Medulla oblongata (tissue), 1 donor: Measurements from ENCODE around the gene FMC1.
"Not testable (repeated sequence)": the region's sequence is repeated elsewhere in the genome, so short reads cannot be mapped to it uniquely, and the experiment has no call there.

Experiments
- DNase-seq: peaks from one replicate; pipeline ENCODE4 v3.0.0-alpha.2; 2015; ENCODE audit errors: extremely low spot score

Gene FMC1, protein sequence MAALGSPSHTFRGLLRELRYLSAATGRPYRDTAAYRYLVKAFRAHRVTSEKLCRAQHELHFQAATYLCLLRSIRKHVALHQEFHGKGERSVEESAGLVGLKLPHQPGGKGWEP

DNA sequence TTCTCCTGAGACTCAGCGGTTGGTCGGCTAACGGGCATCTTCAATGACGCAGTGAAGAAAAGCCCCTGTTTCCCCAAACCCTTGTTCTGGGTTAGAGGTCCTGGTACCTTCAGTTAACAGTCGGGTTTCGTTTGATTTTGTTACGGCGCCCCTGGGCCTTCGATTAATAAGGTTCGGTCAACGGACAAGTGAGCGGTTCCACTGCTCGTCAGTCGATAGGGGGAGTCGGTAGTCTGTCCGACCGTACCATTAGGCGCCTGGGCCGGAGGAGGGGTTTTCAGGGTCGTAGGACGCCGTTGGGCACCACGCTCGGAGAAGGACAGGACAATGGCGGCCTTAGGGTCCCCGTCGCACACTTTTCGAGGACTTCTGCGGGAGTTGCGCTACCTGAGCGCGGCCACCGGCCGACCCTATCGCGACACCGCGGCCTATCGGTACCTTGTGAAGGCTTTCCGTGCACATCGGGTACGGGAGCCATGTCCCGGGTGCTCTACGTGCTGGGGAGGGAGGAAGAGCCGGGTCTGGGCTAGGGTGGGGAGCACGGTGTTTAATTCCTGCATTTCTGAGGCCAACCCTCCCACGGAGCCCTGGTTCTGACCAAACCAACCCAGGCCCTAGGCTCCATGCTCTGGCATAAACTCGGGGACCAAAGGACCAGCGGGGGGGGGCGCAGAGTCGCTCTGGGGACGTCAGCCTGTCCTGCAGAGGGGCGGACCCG is at the start of gene FMC1:
FMC1 (plus strand) TSS at position 280 of the 718 bp plus-strand sequence; CDS start at position 328, 48 bp downstream.
- DNase-seq, result peak; percentile 98

DNA sequence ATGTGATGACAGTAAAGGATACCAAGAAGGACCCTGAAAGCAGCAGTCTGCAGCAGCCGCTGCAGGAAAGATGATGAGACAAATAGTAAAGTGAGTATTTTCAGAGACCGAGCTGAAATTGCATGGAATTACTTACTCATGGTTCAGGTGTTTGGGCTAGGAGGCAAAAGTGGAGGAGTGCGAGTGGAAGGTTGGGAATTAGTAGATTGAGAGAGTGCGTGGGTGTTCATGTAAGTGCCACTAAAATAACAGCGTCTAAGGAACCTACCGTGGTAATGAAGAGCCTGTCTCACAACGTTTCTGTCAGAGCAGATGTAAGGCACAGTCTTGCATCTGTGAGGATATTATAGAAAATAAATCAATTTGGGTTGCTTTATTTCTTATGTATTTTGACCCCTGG is 48.3 kb upstream of the FMC1 start:
- no peak for DNase-seq

DNA sequence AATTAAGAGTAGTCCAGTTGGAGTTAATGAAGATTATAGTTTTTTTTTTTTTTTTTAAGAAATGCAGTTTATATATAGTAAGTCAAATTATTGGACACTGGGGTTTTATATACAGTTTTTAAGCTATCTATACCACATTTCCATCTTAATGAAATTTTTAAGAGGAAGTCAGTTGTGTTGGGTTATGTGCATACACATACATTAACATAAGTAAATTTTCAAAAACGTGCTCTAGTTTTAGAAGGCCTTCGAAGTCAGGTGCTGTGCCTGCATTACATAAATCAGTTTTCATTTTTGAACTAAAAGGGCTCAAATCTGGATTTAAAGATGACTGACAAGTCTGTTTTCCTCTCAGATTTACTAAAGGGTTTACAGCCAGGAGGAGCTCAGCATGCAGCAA is 47.6 kb upstream of the FMC1 start:
- no peak for DNase-seq

DNA sequence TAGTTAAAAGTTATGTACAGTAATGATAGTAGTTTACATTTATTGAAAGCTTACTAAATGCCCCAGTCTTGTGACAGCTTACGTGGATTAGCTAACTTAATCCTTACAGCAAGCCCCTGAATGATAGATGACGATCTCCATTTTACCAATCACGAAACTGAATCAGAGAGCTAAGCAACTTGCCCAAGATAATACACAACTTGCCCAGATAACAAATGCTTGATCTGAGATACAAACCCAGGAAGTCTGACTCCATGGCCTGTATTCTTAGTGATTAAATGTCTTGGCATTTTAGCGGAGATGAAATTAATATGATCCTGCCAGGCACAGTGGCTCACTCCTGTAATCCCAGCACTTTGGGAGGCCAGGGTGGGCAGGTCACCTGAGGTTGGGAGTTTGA is 46.9 kb upstream of the FMC1 start:
- no peak for DNase-seq

DNA sequence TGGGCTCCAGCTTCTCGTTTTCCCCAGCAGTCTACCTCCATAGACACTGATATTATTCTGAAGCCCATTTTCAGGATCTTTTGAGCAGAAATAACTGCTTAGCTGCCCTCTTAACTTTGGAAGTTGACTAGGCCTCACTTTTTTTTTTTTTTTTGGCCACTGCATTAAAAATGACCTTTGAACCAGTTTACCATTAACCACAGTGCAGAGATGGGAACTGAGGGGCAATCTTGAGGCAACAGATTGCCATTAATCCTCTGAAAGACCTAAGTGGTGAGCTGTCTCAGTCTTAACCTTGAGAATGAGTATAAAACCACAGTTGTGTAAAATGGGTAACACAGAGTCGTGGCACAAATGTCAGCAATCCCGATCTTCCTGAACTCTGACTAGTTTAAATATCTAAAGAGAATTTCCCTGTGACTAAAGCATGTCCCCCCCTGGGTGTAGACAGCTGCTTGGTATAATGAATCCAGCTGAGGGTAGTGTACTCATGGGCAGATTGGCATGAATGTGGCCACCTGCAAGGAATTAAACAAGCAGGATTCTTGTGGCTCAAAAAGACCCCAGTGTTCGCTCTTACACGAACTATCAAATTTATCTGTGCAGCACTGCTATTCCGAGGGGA is 46.1 kb upstream of the FMC1 start:
- DNase-seq, result no peak

DNA sequence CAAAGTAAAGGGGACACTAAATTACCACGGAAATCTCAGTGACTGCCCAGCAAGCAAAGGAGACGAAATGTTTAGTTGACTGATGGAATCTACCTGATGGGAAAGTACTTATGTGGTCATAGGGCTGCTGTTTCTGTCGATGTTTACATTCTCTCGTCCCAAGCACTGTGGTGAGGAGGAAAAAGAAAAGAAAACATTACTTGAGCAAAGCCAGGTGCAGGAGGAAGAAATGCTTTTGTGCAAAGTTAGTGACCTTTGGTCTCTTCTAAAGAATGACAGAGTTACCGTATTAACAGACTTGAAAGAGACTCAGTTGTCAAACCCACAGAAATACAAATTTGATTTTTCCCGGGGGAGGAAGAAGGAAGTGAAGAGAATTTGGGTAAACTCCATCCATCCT is 43.3 kb upstream of the FMC1 start:
- no peak for DNase-seq

DNA sequence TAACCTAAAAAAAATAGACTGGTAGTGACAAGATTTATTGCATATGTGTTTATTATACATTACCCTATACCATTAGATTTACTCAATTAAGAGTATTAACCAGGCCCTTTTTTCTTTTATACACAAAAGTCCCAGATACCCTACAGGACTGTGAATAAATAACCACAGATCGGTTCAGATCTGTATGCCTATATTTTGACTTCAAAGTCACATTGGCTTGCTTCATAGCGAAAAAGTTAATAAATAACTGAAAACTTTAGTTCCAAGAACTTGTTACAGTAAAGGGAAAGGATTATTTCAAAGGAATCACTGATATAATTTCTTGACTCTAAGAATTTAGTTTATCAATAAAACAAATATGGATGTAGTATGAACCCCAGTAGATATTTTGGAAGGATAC is 41.8 kb upstream of the FMC1 start:
- DNase-seq, result no peak

DNA sequence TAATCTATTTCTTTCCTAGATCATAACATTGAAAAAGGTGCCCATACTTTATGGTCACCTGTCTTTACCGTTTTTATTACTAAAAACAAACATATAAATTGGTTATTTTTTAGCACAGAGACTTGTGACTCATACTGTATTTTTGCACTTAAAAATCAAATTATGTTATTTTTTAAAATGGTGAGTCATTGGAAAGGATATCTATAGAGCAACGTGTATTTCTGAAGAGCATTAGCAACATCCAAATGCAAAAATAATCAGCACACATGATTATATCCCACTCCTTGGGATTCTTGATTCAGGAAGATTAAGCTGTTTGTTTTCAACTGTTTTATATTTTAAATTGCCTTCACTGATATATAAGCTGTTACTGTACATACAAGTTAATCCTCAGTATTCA is 40.7 kb upstream of the FMC1 start:
- no peak for DNase-seq

DNA sequence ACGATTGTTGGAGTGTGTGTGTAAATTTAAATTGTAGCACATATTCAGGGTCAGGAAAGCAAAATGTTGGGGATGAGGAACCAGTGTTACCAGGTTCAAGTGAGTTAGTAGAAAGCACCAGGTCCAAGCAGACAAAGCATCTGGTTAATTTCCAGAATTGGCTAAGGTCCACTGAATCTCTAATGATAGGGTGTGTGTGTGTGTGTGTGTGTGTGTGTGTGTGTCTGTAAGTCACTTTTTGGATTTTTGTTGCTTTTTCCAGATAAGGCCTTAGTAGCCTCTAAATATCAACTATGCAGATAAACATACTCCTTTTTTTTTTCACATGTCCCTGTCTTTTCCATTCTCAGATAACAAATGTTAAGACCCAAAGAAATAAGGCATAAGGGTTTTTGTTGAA is 36.6 kb upstream of the FMC1 start:
- DNase-seq, result no peak

DNA sequence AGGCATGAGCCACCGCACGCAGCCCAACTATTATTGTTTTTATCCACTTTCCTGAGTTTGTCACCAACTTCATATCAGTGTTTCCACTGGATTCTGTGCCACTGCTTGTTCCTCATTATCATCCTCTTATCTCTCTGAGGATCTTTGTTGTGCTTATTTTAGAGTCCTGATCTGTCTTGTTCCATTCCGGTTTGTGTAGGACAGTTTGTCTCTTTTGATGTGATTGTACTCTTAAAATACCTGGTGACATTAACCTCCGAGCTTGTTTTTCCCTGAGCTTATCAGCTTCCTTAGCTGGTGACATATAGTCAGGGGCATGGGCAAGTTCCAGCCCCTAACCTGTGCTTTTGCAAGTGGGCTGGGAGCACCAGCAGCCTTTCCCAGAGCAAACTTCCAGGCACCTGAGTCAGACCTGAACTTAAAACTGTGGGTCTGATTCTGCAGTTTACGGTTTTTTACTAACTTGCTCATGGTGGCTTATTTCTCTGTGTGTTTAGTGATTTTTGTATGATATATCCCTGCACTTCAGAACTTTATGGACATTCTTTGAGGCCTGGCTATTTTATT is 23.1 kb upstream of the FMC1 start:
- DNase-seq, result no peak

DNA sequence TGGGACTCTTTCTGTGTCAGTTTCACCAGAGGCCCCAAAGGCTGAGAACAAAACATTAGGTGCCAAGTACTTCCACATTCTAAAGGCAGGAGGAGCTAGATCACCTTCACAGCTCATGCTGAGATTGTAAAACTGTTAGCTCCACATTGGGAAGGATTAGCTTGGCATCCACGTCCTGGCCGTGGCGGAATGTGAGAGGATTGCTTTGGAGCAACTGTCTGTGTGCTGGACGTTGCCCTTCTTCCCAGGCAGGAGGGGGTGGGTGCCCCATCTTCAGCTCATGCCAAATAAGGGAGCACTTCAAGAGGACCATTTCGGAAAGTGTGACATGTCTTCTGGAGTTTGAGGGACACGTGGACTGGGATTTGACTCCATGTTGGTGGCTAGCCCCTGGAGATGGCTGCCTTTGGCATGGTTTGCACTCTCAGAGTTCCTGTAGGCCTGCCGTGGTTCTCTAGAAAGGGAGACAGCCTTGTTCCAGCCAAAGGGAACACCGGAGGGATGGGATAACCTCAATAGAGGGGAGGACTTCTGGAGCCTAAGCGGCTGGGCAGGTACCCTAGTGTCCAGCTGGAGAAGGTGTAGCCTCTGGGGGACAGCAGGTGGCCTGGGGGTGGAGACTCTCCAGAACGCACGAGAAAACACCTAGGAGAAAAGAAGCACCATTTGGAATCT is 19.9 kb upstream of the FMC1 start:
- no peak for DNase-seq

DNA sequence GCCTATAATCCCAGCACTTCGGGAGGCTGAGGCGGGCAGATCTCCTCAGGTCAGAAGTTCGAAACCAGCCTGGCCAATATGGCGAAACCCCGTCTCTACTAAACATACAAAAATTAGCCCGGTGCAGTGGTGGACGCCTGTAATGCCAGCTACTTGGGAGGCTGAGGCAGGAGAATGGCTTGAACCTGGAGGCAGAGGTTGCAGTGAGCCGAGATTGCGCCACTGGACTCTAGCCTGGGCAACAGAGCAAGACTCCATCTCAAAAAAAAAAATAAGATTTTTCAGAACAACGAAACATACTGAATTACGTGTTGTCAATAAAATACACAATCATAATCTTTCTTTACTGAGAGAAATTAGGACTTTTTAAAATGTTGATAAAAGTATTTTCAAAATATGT is 16.4 kb upstream of the FMC1 start:
- DNase-seq, result not testable (repeated sequence)

DNA sequence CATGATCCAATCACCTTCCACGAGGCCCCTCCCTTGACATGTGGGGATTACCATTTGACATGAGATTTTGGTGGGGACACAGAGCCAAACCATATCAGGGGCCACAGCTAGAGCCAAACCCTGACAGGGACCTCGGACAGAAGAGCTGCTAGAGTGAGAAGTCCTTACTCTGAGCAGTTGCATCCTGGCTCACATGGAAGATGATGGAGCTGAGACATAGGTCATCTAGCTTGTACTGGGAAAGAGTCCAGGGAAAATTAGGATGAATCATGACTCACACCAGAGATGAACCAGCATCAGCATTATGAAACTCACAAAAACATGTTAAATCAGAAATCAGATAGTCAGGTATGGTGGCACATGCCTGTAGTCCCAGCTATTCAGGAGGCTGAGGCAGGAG is 12.8 kb upstream of the FMC1 start:
- DNase-seq, result no peak

DNA sequence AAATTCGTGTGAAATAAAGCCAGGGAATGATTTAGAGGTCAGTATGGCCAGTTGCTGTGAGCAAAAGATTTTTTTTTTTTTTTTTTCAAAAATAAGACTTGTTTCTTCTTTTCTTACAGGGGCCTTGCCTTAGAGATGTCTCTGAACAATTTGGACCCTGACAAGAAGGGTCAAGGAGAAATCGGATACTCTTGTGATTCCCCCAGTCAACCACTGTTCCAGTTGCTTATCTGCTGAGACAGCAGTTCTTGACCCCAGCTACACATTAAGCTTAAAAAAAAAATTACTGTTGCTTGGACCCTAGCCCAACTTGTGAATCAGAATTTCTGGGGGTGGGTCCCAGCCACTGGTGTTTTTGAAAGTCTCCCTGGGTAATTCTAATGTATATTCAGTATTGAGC is 12.0 kb upstream of the FMC1 start:
- DNase-seq, result no peak

DNA sequence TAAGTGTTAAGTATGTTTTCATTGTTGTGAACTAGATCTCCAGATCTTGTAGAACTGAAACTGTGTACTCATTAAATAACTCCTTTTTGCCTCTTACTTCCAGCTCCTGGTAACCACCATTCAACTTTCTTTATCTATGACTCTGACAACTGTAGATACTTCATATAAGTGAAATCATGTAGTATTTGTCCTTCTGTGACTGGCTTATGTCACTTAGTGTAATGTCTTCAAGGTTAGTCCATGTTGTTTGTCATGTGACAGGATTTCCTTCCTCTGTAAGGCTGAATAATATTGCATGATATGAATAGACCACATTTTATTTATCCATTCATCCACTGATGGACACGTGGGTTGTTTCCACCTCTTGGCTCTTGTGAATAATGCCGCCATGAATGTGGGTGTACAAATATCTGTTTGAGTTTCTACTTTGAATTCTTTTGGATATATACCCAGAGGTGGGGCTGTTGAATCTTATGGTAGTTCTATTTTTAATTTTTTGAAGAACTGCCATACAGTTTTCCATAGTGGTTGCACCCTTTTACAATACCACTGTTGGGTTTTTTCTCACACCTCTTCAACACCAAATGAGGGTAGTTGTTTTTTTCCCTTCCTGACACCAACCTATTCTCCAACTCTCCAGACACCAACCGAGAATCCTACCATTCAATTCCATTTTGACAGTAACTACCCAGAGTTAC is 10.7 kb upstream of the FMC1 start:
- DNase-seq, result no peak

DNA sequence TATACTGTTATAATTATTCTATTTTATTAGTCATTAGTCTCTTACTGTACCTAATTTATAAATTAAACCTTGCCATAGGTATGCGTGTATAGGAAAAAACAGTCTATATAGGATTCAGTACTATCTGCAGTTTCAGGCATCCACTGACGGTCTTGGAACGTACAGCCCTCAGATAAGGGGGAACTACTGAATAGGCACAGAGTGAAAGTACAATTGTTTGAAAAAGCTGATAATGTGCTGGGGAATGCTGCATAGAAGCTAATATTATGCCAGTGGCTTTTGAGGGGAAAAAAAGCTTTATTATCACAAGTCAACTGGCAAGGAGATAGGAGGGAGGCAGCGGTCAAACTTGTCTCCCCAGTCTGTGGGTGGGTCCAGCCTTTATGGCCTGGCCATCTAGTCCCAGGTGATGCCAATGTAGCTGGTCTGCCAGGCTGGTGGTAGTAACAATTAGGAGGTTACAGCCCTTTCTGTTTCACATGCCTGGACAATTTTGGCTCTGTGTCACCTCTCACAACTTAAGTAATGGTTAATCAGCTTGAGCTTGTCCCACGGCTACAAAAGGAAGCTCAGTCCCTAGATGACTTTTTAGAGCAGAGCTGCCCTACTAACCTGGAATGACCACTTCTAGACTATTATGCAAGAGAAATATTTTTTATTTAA is 8.3 kb upstream of the FMC1 start:
- DNase-seq, result no peak

DNA sequence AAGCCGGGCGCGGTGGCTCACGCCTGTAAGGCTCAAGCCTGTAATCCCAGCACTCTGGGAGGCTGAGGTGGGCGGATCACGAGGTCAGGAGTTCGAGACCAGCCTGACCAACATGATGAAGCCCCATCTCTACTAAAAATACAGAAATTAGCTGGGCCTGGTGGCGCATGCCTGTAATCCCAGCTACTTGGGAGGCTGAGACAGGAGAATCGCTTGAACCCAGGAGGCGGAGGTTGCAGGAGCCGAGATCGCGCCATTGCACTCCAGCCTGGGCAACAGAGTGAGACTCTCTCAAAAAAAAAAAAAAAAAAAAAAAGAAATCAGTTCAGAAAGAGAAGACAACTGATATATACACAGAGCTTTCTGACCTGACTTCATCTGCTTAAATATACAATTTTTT is 7.7 kb upstream of the FMC1 start:
- DNase-seq, result not testable (repeated sequence)

DNA sequence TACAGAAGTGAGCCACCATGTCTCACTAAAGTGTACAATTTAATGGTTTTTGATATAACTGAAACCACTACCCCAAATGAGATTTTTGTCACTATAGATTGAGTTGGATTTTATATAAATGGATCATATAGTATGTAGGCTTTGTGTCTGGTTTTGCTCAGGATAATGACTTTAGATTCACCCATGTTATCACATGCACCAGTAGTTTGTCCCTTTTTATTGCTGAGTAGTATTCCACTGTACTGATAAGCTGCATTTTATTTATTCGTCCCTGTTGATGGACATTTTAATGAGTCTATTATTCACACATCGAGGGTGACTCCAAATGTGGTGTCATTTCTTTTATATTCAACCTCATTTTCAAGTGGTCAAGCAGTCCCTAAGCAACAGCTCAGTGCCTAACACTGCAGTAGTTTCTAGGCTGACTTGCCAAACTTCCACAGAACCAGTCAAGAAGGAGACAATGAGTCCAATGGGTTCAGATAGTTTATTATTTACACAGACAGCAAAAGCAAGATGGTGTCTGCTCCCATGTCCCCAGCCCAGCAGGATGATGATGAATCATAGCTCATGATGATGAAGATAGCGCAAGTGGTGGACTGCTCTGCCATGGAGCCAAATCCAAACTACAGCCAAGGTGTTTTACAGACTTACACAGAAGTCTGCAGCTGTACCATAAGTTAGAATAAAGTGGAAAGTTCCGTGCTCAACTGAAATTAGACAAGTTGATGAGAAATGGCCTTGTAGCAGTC is 6.6 kb upstream of the FMC1 start:
- no peak for DNase-seq

DNA sequence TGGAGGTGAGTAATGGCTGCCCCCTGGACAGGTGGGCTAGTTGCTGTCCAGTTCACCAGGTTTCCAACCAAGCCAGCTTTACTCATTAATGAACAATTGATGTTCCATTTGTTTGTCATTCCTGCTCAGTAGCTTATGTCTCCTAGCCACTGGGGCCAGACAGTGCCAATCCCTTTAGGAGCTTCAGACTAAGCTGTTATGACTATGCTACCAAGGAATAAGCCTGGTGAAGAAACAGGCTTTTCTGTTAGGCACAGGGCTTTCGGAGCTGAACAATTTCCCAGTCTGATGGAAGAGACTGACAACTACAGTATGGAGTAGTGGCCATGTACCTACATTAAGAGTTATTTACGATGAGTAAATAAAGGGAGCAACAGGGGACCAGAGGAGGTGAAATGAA is 2.1 kb upstream of the FMC1 start:
- DNase-seq, result no peak

DNA sequence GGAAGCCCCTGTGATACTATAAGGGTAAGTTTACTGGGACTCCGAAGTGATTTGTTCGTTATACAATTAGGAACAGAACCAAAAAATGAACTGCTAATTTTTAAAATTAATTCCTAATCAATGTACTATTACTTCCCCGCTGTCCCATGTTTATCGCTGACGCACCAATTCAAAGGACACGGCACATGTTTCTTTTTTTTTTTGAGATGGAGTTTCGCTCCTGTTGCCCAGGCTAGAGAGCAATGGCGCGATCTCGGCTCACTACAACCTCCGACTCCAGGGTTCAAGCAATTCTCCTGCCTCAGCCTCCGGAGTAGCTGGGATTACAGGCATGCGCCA is 1.5 kb upstream of the FMC1 start:
- no peak for DNase-seq
